GM12878 (cell line): ENCODE measurements around the gene LATS2. TPM values are rescaled to one million over a fixed set of nuclear protein-coding genes. Genes with fewer than 3 reads are reported as not detected.

Source experiments
- polyA plus RNA-seq, 11 experiments: library from polyadenylated mRNA; depleted of rRNA in 4 of 11; unstranded in 6 of 11; stranded (reverse) in 5 of 11; fragments of >200 nt; fragmentation: Nextera tagmentation in 4 of 11; fragmentation: Illumina TruSeq in 1 of 11; extraction: Ambion mirVana in 4 of 11; extraction: Trizol in 1 of 11; gene quantifications; 1 replicate in 1 of 11; 2 replicates in 10 of 11; pipeline versions ENCODE4 v1.2.1 to v1.2.3, GENCODE V29; 2011 to 2016; ENCODE audit warnings: inconsistent platforms in 2 of 11, missing spikeins in 2 of 11, low read depth in 1 of 11
- small RNA-seq: library from RNA; depleted of rRNA; stranded (forward); fragments of <200 nt; gene quantifications from one replicate; pipeline ENCODE3, GENCODE V24; 2014
- total RNA-seq, 4 experiments: library from RNA; depleted of rRNA in 3 of 4; stranded (reverse); fragments of >200 nt in 3 of 4; fragmentation: Illumina TruSeq in 1 of 4; extraction: Trizol in 1 of 4; gene quantifications; 2 replicates each; pipeline versions ENCODE4 v1.2.1 to v1.2.3, GENCODE V29; 2013 to 2021

LATS2 gene
- total and polyA plus RNA-seq, 10 of the 15 experiments (the other 5 are each of a cell fraction or from before 2014, with no cell fraction given): 0.90 to 7.8 (median 2.0) TPM

Small RNAs within 50 kb of the gene (small RNA-seq; reads per million reads assigned to genes)
- gene PPIAP27 (not detected), gene RNU4-9P (not detected)

Other genes with a start within 250 kb of the LATS2 start
- 24.9 and 28.9 TPM in 2 replicates for gene XPO4, start 158.8 kb downstream of the LATS2 start, total RNA-seq (2014; rRNA removed)
- gene XPO4, start 158.8 kb downstream of the LATS2 start, total RNA-seq (2014; rRNA removed; fragmentation: Illumina TruSeq; extraction: Trizol): 23.3 and 23.9 TPM in 2 replicates
- gene XPO4, start 158.8 kb downstream of the LATS2 start, total RNA-seq (2021): 20.0 and 20.8 TPM in 2 replicates
- 23.3 and 30.3 TPM in 2 replicates for gene XPO4, start 158.8 kb downstream of the LATS2 start, polyA plus RNA-seq (2011; rRNA removed)
- 19.4 and 23.8 TPM in 2 replicates for gene XPO4, start 158.8 kb downstream of the LATS2 start, polyA plus RNA-seq (2014; fragmentation: Illumina TruSeq; extraction: Trizol)
- 1 to 10 TPM; 3.6 to 5.3 TPM for gene XPO4, start 158.8 kb downstream of the LATS2 start, polyA plus RNA-seq (2014; fragmentation: Nextera tagmentation; extraction: Ambion mirVana)
- gene XPO4, start 158.8 kb downstream of the LATS2 start, polyA plus RNA-seq (2014; rRNA removed): 12.5 and 14.6 TPM in 2 replicates
- gene XPO4, start 158.8 kb downstream of the LATS2 start, polyA plus RNA-seq (2016; fragmentation: Nextera tagmentation; extraction: Ambion mirVana): 10 to 100 TPM; 14.6 to 17.4 TPM
- gene SAP18, start 78.5 kb upstream of the LATS2 start, total RNA-seq (2014; rRNA removed): 56.5 and 56.6 TPM in 2 replicates
- 78.4 and 80.9 TPM in 2 replicates for gene SAP18, start 78.5 kb upstream of the LATS2 start, total RNA-seq (2014; rRNA removed; fragmentation: Illumina TruSeq; extraction: Trizol)
- gene SAP18, start 78.5 kb upstream of the LATS2 start, total RNA-seq (2021): 212 and 222 TPM in 2 replicates
- gene SAP18, start 78.5 kb upstream of the LATS2 start, polyA plus RNA-seq (2011; rRNA removed): 164 and 210 TPM in 2 replicates
- gene SAP18, start 78.5 kb upstream of the LATS2 start, polyA plus RNA-seq (2014; fragmentation: Illumina TruSeq; extraction: Trizol): 67.6 and 91.4 TPM in 2 replicates
- gene SAP18, start 78.5 kb upstream of the LATS2 start, polyA plus RNA-seq (2014; fragmentation: Nextera tagmentation; extraction: Ambion mirVana): 100 to 1,000 TPM; 537 to 546 TPM
- gene SAP18, start 78.5 kb upstream of the LATS2 start, polyA plus RNA-seq (2014; rRNA removed): 76.5 and 84.8 TPM in 2 replicates
- gene SAP18, start 78.5 kb upstream of the LATS2 start, polyA plus RNA-seq (2016; fragmentation: Nextera tagmentation; extraction: Ambion mirVana): 100 to 1,000 TPM; 490 to 548 TPM
- gene SKA3, start 115.0 kb upstream of the LATS2 start, total RNA-seq (2014; rRNA removed): 24.5 and 28.0 TPM in 2 replicates
- gene SKA3, start 115.0 kb upstream of the LATS2 start, total RNA-seq (2014; rRNA removed; fragmentation: Illumina TruSeq; extraction: Trizol): 26.2 and 27.1 TPM in 2 replicates
- 25.7 and 26.2 TPM in 2 replicates for gene SKA3, start 115.0 kb upstream of the LATS2 start, total RNA-seq (2021)
- 27.0 and 45.3 TPM in 2 replicates for gene SKA3, start 115.0 kb upstream of the LATS2 start, polyA plus RNA-seq (2011; rRNA removed)
- gene SKA3, start 115.0 kb upstream of the LATS2 start, polyA plus RNA-seq (2014; fragmentation: Illumina TruSeq; extraction: Trizol): 36.3 and 41.8 TPM in 2 replicates
- 10 to 100 TPM; 13.5 to 15.1 TPM for gene SKA3, start 115.0 kb upstream of the LATS2 start, polyA plus RNA-seq (2014; fragmentation: Nextera tagmentation; extraction: Ambion mirVana)
- gene SKA3, start 115.0 kb upstream of the LATS2 start, polyA plus RNA-seq (2014; rRNA removed): 21.6 and 25.4 TPM in 2 replicates
- gene SKA3, start 115.0 kb upstream of the LATS2 start, polyA plus RNA-seq (2016; fragmentation: Nextera tagmentation; extraction: Ambion mirVana): 10 to 100 TPM; 59.0 to 69.7 TPM
- gene MRPL57, start 115.1 kb upstream of the LATS2 start, total RNA-seq (2014; rRNA removed): 50.3 and 60.3 TPM in 2 replicates
- 14.3 and 16.5 TPM in 2 replicates for gene MRPL57, start 115.1 kb upstream of the LATS2 start, total RNA-seq (2014; rRNA removed; fragmentation: Illumina TruSeq; extraction: Trizol)
- 23.9 and 26.0 TPM in 2 replicates for gene MRPL57, start 115.1 kb upstream of the LATS2 start, total RNA-seq (2021)
- gene MRPL57, start 115.1 kb upstream of the LATS2 start, polyA plus RNA-seq (2011; rRNA removed): 15.6 and 20.2 TPM in 2 replicates
- gene MRPL57, start 115.1 kb upstream of the LATS2 start, polyA plus RNA-seq (2014; fragmentation: Illumina TruSeq; extraction: Trizol): 8.1 and 10.5 TPM in 2 replicates
- 10 to 100 TPM; 13.2 to 25.8 TPM for gene MRPL57, start 115.1 kb upstream of the LATS2 start, polyA plus RNA-seq (2014; fragmentation: Nextera tagmentation; extraction: Ambion mirVana)
- 47.5 and 54.4 TPM in 2 replicates for gene MRPL57, start 115.1 kb upstream of the LATS2 start, polyA plus RNA-seq (2014; rRNA removed)
- gene MRPL57, start 115.1 kb upstream of the LATS2 start, polyA plus RNA-seq (2016; fragmentation: Nextera tagmentation; extraction: Ambion mirVana): 10 to 100 TPM; 87.5 to 90.6 TPM